HG03521 (cell line): ENCODE measurements around the gene NMU.
"Not testable (repeated sequence)": the region's sequence is repeated elsewhere in the genome, so short reads cannot be mapped to it uniquely, and the experiment has no call there.

ENCODE experiments used
- ATAC-seq: cut with Tn5 transposase; IDR thresholded peaks from one replicate; pipeline ENCODE4 v1.9.1; 2021; ENCODE audit warnings: mild to moderate bottlenecking, moderate library complexity; ENCODE audit not compliant: unreplicated experiment

The NMU gene

DNA sequence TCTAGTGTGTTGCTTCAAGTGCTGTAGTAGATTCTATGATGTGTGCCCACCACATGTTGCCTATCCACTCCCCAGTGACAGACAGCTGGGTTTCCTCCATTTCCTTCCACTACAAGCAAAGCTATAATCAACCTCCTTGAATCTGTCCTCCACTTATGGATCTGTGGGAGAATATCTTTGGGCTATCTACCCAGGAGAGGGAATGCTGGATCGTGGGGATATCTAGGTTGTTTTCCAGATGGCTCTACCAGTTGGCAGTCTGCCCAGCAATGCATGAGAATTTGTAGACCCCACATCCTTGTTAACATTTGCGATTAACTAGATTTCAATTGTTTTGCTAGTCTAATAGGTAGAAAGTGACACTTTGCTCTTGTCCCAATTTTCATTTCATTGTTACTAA lies 10.3 kb downstream of the NMU start:
- no peak for ATAC-seq

- not testable (repeated sequence) for ATAC-seq
Observed at GRCh38 chr4:55624063-55624462, 12.0 kb downstream of the NMU start.

GRCh38 chr4:55618546-55619143 lies 17.5 kb downstream of the NMU start:
- no peak for ATAC-seq

GRCh38 chr4:55617587-55618197 lies 18.4 kb downstream of the NMU start:
- ATAC-seq: peak; percentile 90

- no peak for ATAC-seq
Observed at GRCh38 chr4:55615008-55615407, 21.1 kb downstream of the NMU start.

GRCh38 chr4:55613621-55614020 lies 22.5 kb downstream of the NMU start:
- ATAC-seq: no peak

DNA sequence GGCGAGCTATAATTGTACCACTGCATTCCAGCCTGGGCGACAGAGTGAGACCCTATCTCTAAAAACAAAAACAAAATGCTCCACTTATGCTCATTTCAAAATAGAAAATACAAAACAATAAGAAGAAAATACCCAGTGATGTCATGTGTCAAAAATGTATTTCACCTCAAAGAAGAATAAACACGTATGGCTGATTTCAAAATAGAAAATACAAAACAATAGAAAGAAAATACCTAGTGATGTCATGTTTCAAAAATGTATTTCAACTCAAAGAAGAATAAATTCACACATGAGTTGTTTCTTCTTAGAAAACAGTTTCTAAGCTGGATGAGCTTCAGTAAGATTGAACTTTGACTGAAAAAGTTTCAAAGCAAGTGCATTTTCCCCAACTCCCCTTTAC lies 23.8 kb downstream of the NMU start:
- ATAC-seq: no peak

DNA sequence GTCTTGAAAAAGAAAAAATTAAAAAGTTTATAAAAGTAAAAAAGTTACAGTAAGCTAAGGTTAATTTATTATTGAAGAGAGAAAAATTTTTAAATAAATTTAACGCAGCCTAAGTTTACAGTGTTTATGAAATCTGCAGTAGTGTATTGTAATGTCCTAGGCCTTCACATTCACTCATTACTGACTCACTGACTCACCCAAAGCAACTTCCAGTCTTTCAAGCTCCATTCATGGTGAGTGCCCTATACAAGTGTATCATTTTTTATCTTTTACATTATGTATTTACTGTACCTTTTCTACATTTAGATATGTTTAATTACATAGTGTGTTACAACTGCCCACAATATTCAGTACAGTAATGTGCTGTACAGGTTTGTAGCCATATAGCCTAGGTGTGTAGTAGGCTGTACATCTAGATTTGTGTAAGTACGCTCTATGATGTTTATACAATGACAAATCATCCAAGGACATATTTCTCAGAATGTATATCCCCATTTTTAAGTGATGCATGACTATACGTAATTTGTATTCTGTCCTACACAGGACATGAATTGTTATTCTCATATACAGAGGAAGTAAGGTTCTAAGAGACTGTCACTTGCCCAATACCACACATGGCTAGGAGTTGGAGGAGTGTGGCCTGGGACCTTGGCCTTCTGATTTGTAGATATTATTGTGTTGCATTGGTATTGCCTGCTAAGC lies 24.6 kb downstream of the NMU start:
- no peak for ATAC-seq

GRCh38 chr4:55610381-55610780 lies 25.7 kb downstream of the NMU start:
- ATAC-seq: no peak

GRCh38 chr4:55609393-55609866 lies 26.7 kb downstream of the NMU start:
- ATAC-seq: no peak

GRCh38 chr4:55608591-55608990 lies 27.5 kb downstream of the NMU start:
- no peak for ATAC-seq

GRCh38 chr4:55604996-55605395 lies 31.1 kb downstream of the NMU start:
- no peak for ATAC-seq

GRCh38 chr4:55600640-55601039 lies 35.5 kb downstream of the NMU start:
- ATAC-seq: no peak

- no peak for ATAC-seq
Observed at GRCh38 chr4:55598641-55599040, 37.5 kb downstream of the NMU start.

GRCh38 chr4:55592014-55592413 lies 44.1 kb downstream of the NMU start, which contains the start of gene PDCL2:
Gene PDCL2 (minus strand): TSS chr4:55592245. CDS start chr4:55592109, 136 bp downstream.
- ATAC-seq: no peak

DNA sequence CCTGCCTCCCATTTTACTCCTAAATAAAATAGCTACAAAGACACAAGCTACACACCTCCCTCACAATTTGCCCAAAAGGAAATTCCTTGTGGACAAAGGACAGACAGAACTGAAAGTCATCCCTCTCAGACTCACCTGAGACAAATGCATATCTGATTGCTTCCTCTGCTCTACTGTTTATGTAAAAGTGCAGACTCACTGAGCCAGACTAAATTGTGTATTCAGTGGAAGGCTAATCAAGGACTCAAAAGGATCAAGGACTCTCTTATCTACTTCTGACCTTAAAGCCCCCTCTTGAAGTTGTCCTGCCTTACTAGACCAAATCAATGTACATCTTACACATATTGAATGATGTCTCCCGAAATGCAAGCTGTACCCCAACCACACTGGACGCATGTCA lies 47.9 kb downstream of the NMU start:
- ATAC-seq: no peak

DNA sequence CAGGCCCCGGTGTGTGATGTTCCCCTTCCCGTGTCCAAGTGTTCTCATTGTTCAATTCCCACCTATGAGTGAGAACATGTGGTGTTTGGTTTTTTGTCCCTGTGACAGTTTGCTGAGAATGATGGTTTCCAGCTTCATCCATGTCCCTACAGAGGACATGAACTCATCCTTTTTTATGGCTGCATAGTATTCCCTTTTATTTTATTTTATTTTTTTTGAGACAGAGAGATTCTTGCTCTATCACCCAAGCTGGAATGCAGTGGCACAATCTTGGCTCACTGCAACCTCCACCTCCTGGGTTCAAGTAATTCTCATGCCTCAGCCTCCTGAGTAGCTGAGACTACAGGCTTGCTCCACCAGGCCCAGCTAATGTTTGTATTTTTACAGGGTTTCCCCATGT lies 53.3 kb downstream of the NMU start:
- not testable (repeated sequence) for ATAC-seq

- no peak for ATAC-seq
Observed at GRCh38 chr4:55578341-55579010, 57.6 kb downstream of the NMU start.

GRCh38 chr4:55575513-55575912 lies 60.6 kb downstream of the NMU start:
- no peak for ATAC-seq

DNA sequence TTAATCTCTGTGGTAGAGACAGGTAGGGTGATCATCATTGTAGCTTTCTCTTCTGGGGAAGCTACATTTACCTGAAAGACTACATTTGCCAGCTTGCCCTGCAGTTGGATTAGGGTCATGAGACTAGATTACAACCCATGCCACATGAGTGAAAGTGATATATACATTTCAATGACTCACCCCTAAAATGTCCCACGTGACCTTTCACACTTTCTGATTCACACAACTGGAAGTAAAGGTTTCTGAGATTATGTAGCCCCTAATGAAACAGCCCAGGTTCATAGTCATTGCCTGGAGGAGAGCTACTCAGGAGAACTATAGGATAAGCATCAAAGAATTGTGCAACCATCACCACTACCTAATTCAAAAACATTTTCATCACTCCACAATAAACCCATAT lies 61.8 kb downstream of the NMU start:
- ATAC-seq: no peak

- ATAC-seq: no peak
Observed at GRCh38 chr4:55571806-55572205, 64.3 kb downstream of the NMU start.
